K562 (cell line): Measurements from ENCODE around the gene VWA8. TPM values are rescaled to one million over a fixed set of nuclear protein-coding genes. Genes with fewer than 3 reads are reported as not detected.

Experiments used
- CEBPG ChIP-seq, 3 experiments: fragments of 200-800 bp in 1 of 3; sonication (Bioruptor generic) in 1 of 3; sonication (generic) in 1 of 3; formaldehyde crosslinking in 1 of 3; IDR thresholded peaks in 2 of 3; conservative IDR thresholded peaks in 1 of 3; 2 replicates each; pipeline versions ENCODE4 v1.6.1 to v1.8.0; 2016 to 2022; ENCODE audit warnings: missing compliant biosample characterization in 2 of 3, missing genetic modification characterization in 2 of 3, mild to moderate bottlenecking in 1 of 3, missing genetic modification reagents in 1 of 3
- MYC ChIP-seq, 2 experiments: fragments of 250-450 bp in 1 of 2; sonication (Bioruptor Pico) in 1 of 2; IDR thresholded peaks; 2 replicates each; pipeline versions ENCODE4 v1.5.1 to v1.6.1; 2012 to 2021; ENCODE audit warnings: low read depth in 2 of 2, borderline replicate concordance in 1 of 2, improper control_type of control experiment in 1 of 2, low read length in 1 of 2, mild to moderate bottlenecking in 1 of 2, moderate library complexity in 1 of 2
- POLR2A ChIP-seq: fragments of 450-650 bp; conservative IDR thresholded peaks from 2 replicates; pipeline ENCODE4 v1.6.1; 2016
- ZBTB1 ChIP-seq: sonication (generic); formaldehyde crosslinking; IDR thresholded peaks from 2 replicates; pipeline ENCODE4 v1.8.1; 2023; ENCODE audit warnings: missing genetic modification reagents, low read depth, mild to moderate bottlenecking, borderline replicate concordance
- polyA plus RNA-seq, 8 experiments: library from polyadenylated mRNA; depleted of rRNA in 4 of 8; stranded (reverse) in 5 of 8; unstranded in 3 of 8; fragments of >200 nt; fragmentation: Nextera tagmentation in 2 of 8; fragmentation: Illumina TruSeq in 1 of 8; extraction: Ambion mirVana in 2 of 8; extraction: Trizol in 1 of 8; gene quantifications; 2 replicates each; pipeline versions ENCODE4 v1.2.1 to v1.2.3, GENCODE V29; 2011 to 2014; ENCODE audit warnings: inconsistent platforms in 1 of 8, missing spikeins in 1 of 8
- total RNA-seq, 7 experiments: library from RNA; depleted of rRNA in 6 of 7; stranded (reverse); fragments of >200 nt in 6 of 7; fragmentation: Illumina TruSeq in 2 of 7; extraction: Trizol in 2 of 7; gene quantifications; 2 replicates each; pipeline versions ENCODE4 v1.2.1 to v1.2.3, GENCODE V29; 2011 to 2021; ENCODE audit warnings: low replicate concordance in 1 of 7
- TF ChIP-seq, protein P1 (sequence below): fragments of 450-650 bp; IDR thresholded peaks from 2 replicates; pipeline ENCODE4 v1.6.1; 2016; ENCODE audit warnings: mild to moderate bottlenecking, moderate library complexity
- TF ChIP-seq, protein P2 (sequence below): fragments of 450-650 bp; formaldehyde crosslinking; IDR thresholded peaks from 2 replicates; pipeline ENCODE4 v1.4.0; 2020; ENCODE audit warnings: mild to moderate bottlenecking, moderate library complexity
- TF ChIP-seq, protein P3 (sequence below): fragments of 200-800 bp; sonication (Bioruptor generic); IDR thresholded peaks from 2 replicates; pipeline ENCODE4 v1.6.1; 2017; ENCODE audit warnings: missing genetic modification characterization, missing compliant biosample characterization

The VWA8 gene
- total and polyA plus RNA-seq, 9 of the 15 experiments (the other 6 are each of a cell fraction or from before 2014, with no cell fraction given) = 2.1 to 18.5 (median 13.3) TPM

DNA sequence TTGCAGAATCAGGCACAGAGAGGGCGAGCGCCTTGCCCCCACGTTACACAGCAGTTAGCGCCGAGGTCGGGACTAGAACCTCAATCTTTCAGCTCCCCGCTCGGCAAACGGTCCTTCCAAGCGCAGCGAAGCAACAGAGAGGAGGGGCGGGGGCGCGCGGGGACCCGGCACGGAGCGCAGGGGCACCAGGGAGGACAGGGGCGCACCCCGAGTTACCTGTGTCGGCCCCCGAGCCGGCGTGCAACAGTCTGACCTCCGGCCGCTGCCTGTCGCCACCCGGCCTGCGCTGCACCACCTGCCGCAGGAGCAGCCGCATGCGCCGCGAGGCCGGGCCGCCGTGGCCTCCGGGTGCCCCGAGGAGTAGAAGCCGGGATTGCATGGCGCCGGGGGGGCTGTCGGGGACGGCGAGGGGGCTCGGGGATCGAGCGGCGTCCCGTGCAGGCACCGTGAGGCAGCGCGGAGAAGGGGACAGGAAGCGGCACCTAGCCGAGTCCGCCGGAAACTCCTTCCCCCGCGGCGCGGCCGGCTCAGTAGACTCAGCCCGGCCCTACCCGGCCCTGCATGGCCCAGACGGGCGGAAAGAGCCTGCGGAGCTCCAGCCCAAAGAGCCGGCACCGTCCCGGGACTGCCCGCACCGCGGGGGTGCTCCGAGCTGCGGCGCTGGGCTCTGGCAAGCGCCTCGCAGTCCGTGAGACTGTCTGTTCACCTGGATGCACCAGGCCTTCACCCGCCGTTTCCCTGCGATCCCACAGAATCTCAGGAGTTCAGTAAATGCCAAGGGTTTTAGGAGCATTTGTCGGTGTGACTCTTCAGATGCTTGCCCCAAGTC, at the start of gene VWA8 (continued):
- TF ChIP-seq, protein P1, sequence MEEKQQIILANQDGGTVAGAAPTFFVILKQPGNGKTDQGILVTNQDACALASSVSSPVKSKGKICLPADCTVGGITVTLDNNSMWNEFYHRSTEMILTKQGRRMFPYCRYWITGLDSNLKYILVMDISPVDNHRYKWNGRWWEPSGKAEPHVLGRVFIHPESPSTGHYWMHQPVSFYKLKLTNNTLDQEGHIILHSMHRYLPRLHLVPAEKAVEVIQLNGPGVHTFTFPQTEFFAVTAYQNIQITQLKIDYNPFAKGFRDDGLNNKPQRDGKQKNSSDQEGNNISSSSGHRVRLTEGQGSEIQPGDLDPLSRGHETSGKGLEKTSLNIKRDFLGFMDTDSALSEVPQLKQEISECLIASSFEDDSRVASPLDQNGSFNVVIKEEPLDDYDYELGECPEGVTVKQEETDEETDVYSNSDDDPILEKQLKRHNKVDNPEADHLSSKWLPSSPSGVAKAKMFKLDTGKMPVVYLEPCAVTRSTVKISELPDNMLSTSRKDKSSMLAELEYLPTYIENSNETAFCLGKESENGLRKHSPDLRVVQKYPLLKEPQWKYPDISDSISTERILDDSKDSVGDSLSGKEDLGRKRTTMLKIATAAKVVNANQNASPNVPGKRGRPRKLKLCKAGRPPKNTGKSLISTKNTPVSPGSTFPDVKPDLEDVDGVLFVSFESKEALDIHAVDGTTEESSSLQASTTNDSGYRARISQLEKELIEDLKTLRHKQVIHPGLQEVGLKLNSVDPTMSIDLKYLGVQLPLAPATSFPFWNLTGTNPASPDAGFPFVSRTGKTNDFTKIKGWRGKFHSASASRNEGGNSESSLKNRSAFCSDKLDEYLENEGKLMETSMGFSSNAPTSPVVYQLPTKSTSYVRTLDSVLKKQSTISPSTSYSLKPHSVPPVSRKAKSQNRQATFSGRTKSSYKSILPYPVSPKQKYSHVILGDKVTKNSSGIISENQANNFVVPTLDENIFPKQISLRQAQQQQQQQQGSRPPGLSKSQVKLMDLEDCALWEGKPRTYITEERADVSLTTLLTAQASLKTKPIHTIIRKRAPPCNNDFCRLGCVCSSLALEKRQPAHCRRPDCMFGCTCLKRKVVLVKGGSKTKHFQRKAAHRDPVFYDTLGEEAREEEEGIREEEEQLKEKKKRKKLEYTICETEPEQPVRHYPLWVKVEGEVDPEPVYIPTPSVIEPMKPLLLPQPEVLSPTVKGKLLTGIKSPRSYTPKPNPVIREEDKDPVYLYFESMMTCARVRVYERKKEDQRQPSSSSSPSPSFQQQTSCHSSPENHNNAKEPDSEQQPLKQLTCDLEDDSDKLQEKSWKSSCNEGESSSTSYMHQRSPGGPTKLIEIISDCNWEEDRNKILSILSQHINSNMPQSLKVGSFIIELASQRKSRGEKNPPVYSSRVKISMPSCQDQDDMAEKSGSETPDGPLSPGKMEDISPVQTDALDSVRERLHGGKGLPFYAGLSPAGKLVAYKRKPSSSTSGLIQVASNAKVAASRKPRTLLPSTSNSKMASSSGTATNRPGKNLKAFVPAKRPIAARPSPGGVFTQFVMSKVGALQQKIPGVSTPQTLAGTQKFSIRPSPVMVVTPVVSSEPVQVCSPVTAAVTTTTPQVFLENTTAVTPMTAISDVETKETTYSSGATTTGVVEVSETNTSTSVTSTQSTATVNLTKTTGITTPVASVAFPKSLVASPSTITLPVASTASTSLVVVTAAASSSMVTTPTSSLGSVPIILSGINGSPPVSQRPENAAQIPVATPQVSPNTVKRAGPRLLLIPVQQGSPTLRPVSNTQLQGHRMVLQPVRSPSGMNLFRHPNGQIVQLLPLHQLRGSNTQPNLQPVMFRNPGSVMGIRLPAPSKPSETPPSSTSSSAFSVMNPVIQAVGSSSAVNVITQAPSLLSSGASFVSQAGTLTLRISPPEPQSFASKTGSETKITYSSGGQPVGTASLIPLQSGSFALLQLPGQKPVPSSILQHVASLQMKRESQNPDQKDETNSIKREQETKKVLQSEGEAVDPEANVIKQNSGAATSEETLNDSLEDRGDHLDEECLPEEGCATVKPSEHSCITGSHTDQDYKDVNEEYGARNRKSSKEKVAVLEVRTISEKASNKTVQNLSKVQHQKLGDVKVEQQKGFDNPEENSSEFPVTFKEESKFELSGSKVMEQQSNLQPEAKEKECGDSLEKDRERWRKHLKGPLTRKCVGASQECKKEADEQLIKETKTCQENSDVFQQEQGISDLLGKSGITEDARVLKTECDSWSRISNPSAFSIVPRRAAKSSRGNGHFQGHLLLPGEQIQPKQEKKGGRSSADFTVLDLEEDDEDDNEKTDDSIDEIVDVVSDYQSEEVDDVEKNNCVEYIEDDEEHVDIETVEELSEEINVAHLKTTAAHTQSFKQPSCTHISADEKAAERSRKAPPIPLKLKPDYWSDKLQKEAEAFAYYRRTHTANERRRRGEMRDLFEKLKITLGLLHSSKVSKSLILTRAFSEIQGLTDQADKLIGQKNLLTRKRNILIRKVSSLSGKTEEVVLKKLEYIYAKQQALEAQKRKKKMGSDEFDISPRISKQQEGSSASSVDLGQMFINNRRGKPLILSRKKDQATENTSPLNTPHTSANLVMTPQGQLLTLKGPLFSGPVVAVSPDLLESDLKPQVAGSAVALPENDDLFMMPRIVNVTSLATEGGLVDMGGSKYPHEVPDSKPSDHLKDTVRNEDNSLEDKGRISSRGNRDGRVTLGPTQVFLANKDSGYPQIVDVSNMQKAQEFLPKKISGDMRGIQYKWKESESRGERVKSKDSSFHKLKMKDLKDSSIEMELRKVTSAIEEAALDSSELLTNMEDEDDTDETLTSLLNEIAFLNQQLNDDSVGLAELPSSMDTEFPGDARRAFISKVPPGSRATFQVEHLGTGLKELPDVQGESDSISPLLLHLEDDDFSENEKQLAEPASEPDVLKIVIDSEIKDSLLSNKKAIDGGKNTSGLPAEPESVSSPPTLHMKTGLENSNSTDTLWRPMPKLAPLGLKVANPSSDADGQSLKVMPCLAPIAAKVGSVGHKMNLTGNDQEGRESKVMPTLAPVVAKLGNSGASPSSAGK = peak; percentile 76
- TF ChIP-seq ZBTB1 (CRISPR knock-in tag) (peak; percentile 54; the same call in 1 of the 2 replicates), MYC (IDR thresholded peaks at IDR 0.05; ENCODE audit: low read depth, low read length) (peak; percentile 60), MYC (CRISPR knock-in tag; IDR thresholded peaks at IDR 0.05; ENCODE audit: borderline replicate concordance, low read depth) (no peak), CEBPG (CRISPR knock-in tag; IDR thresholded peaks at IDR 0.05) (peak; percentile 31; the same call in 1 of the 2 replicates), CEBPG (tag; conservative IDR thresholded peaks at IDR 0.05 in 1 of 2, IDR thresholded peaks at IDR 0.05 in 1 of 2) (no peak), POLR2A (peak; percentile 73)
- TF ChIP-seq, protein P2, sequence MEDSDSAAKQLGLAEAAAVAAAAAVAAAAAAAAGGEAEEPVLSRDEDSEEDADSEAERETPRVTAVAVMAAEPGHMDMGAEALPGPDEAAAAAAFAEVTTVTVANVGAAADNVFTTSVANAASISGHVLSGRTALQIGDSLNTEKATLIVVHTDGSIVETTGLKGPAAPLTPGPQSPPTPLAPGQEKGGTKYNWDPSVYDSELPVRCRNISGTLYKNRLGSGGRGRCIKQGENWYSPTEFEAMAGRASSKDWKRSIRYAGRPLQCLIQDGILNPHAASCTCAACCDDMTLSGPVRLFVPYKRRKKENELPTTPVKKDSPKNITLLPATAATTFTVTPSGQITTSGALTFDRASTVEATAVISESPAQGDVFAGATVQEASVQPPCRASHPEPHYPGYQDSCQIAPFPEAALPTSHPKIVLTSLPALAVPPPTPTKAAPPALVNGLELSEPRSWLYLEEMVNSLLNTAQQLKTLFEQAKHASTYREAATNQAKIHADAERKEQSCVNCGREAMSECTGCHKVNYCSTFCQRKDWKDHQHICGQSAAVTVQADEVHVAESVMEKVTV = no peak
- TF ChIP-seq, protein P3, sequence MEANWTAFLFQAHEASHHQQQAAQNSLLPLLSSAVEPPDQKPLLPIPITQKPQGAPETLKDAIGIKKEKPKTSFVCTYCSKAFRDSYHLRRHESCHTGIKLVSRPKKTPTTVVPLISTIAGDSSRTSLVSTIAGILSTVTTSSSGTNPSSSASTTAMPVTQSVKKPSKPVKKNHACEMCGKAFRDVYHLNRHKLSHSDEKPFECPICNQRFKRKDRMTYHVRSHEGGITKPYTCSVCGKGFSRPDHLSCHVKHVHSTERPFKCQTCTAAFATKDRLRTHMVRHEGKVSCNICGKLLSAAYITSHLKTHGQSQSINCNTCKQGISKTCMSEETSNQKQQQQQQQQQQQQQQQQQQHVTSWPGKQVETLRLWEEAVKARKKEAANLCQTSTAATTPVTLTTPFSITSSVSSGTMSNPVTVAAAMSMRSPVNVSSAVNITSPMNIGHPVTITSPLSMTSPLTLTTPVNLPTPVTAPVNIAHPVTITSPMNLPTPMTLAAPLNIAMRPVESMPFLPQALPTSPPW (CRISPR knock-in tag) = peak; percentile 76
